CD14-positive monocyte (primary cell): Measurements from ENCODE around the gene NCAM1. TPM values are rescaled to one million over a fixed set of nuclear protein-coding genes. Genes with fewer than 3 reads are reported as not detected.

Source experiments
- DNase-seq, 3 donors: peaks; one replicate each; pipeline ENCODE4 v3.0.0-alpha.2; 2011 to 2022
- H2AFZ ChIP-seq: 2 replicates; pipeline ENCODE4 v1.6.0; 2012; ENCODE audit warnings: mild to moderate bottlenecking, low read depth, low read length, inconsistent platforms; ENCODE audit not compliant: insufficient read depth, poor library complexity, severe bottlenecking
- H3K27ac ChIP-seq, 2 donors: 1 replicate in 1 of 2; 2 replicates in 1 of 2; pipeline ENCODE4 v1.5.1; 2012 to 2013; ENCODE audit warnings: low read length in 2 of 2, control low read depth in 1 of 2, inconsistent platforms in 1 of 2, low read depth in 1 of 2, mild to moderate bottlenecking in 1 of 2
- H3K27me3 ChIP-seq, 2 donors: one replicate each; pipeline versions ENCODE4 v1.6.0 to v1.6.1; 2011 to 2013; ENCODE audit warnings: low read length in 2 of 2; ENCODE audit not compliant: control insufficient read depth in 2 of 2, insufficient read depth in 2 of 2
- H3K36me3 ChIP-seq, 2 donors: replicated peaks in 1 of 2; 1 replicate in 1 of 2; 2 replicates in 1 of 2; pipeline versions ENCODE4 v1.5.1 to v1.6.1; 2012 to 2013; ENCODE audit warnings: low read length in 2 of 2, control low read depth in 1 of 2, inconsistent platforms in 1 of 2, mild to moderate bottlenecking in 1 of 2; ENCODE audit not compliant: insufficient read depth in 2 of 2, control insufficient read depth in 1 of 2
- H3K4me1 ChIP-seq, 2 donors: 1 replicate in 1 of 2; 2 replicates in 1 of 2; pipeline versions ENCODE4 v1.5.1 to v1.6.1; 2012 to 2013; ENCODE audit warnings: low read length in 2 of 2, control low read depth in 1 of 2, inconsistent platforms in 1 of 2, mild to moderate bottlenecking in 1 of 2, moderate library complexity in 1 of 2; ENCODE audit not compliant: insufficient read depth in 2 of 2, control insufficient read depth in 1 of 2
- H3K4me2 ChIP-seq: replicated peaks from 2 replicates; pipeline ENCODE3; 2012; ENCODE audit warnings: low read length, moderate library complexity, mild to moderate bottlenecking; ENCODE audit not compliant: poor library complexity, severe bottlenecking; ENCODE audit errors: extremely low read depth
- H3K4me3 ChIP-seq, 3 experiments: fragments of 200-600 bp in 1 of 3; sonication (generic) in 1 of 3; replicated peaks in 1 of 3; 1 replicate in 2 of 3; 2 replicates in 1 of 3; pipeline ENCODE4 v1.5.1; 2011 to 2013; ENCODE audit warnings: low read length in 3 of 3, mild to moderate bottlenecking in 3 of 3, control low read depth in 2 of 3, low read depth in 2 of 3, inconsistent platforms in 1 of 3, moderate library complexity in 1 of 3
- H3K79me2 ChIP-seq: 2 replicates; pipeline ENCODE4 v1.6.0; 2012; ENCODE audit warnings: mild to moderate bottlenecking, control low read depth, inconsistent platforms, low read length, moderate library complexity; ENCODE audit not compliant: insufficient read depth
- H3K9ac ChIP-seq: 2 replicates; pipeline ENCODE4 v1.6.0; 2017; ENCODE audit warnings: low read length, mild to moderate bottlenecking; ENCODE audit not compliant: insufficient read depth, poor library complexity, severe bottlenecking
- H3K9me3 ChIP-seq, 2 donors: replicated peaks in 1 of 2; 1 replicate in 1 of 2; 2 replicates in 1 of 2; pipeline versions ENCODE4 v1.5.1 to v1.6.1; 2012 to 2013; ENCODE audit warnings: low read length in 2 of 2, control low read depth in 1 of 2; ENCODE audit not compliant: control insufficient read depth in 1 of 2, insufficient read depth in 1 of 2
- H4K20me1 ChIP-seq: 2 replicates; pipeline ENCODE4 v1.6.0; 2012; ENCODE audit warnings: mild to moderate bottlenecking, low read length, control low read depth, moderate library complexity; ENCODE audit not compliant: insufficient read depth
- H3K27ac Mint-ChIP-seq, 7 donors: one replicate each; pipeline ENCODE4 v1.8.0; 2020; ENCODE audit warnings: mild to moderate bottlenecking in 7 of 7, mixed read lengths in 7 of 7, moderate library complexity in 6 of 7, inconsistent platforms in 2 of 7
- H3K27me3 Mint-ChIP-seq, 3 donors: one replicate each; pipeline ENCODE4 v1.8.0; 2021 to 2022; ENCODE audit warnings: low read depth in 3 of 3, mild to moderate bottlenecking in 3 of 3, mixed read lengths in 3 of 3, moderate library complexity in 3 of 3, inconsistent platforms in 1 of 3
- H3K36me3 Mint-ChIP-seq, 2 donors: one replicate each; pipeline ENCODE4 v1.8.0; 2020; ENCODE audit warnings: mixed read lengths in 2 of 2, inconsistent platforms in 1 of 2, mild to moderate bottlenecking in 1 of 2
- H3K4me1 Mint-ChIP-seq: one replicate; pipeline ENCODE4 v1.8.0; 2020; ENCODE audit warnings: mild to moderate bottlenecking, mixed read lengths
- H3K4me3 Mint-ChIP-seq, 2 donors: one replicate each; pipeline ENCODE4 v1.8.0; 2020; ENCODE audit warnings: mild to moderate bottlenecking in 2 of 2, mixed read lengths in 2 of 2, moderate library complexity in 1 of 2
- H3K9me3 Mint-ChIP-seq, 7 donors: one replicate each; pipeline ENCODE4 v1.8.0; 2020 to 2022; ENCODE audit warnings: mixed read lengths in 7 of 7, mild to moderate bottlenecking in 6 of 7, moderate library complexity in 6 of 7, inconsistent platforms in 2 of 7
- WGBS: methylation state at CpG from one replicate; pipeline ENCODE4 v1.1.5; 2013; ENCODE audit warnings: missing lambda C conversion rate; ENCODE audit not compliant: insufficient coverage; 5-methylcytosine and 5-hydroxymethylcytosine counted together
- intact Hi-C, 2 donors: fragments of 100-400 bp; cut with micrococcal nuclease; formaldehyde crosslinking; loops; one replicate each; pipeline versions ENCODE4 v1.15.0 to v1.15.1; 2023
- polyA plus RNA-seq, 3 donors: library from polyadenylated mRNA; depleted of rRNA in 1 of 3; unstranded in 2 of 3; stranded (reverse) in 1 of 3; fragments of 300-500 nt in 2 of 3; fragments of >200 nt in 1 of 3; fragmentation: Illumina TruSeq in 2 of 3; gene quantifications; 1 replicate in 2 of 3; 2 replicates in 1 of 3; pipeline ENCODE4 v1.2.3, GENCODE V29; 2012 to 2021
- TF ChIP-seq, protein P1 (sequence below): fragments of 200-600 bp; IDR thresholded peaks from one replicate; pipeline ENCODE4 v1.8.0; 2022; ENCODE audit warnings: antibody characterized with exemption, mild to moderate bottlenecking

NCAM1 gene
- polyA plus RNA-seq, 3 donors = 0.65 to 0.69 TPM; not detected in 1

DNA sequence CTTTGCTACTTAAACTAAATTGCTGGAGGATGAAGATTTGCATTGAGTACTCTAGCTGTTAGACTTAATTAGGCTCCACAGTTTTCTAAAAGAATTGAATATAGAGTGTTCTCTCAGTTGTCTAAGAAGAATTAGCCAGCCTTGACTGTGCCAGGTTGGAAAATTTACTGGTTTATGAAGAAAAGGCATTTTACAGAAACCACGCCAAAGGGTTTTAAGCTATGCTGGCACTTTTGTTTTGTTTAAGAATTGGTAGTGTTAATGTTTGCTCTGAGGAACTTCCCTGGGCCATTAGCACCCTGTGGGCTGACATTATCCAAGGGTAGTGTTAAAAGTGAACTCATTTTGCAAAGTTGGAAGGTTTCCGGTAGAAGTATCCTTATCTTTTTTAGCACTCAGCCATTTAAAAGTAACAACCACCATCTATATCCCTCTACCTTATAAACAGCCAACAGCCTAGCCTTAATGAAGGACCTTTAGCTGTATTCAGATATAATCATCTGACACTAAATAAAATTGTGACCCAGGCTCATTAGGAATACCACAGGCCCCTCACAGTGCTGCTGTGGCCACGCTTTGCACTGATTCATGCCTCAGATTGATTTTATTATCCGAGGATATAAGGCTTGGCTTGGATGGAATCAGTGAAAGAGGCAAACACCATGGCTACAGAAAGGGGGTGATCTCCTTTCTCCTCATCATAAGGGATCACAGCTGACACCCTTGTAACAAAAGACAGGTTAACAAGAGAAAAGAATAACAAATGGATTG lies 158.9 kb downstream of the NCAM1 start:
- Mint-ChIP-seq H3K4me1 (no peaks in the 10 kb centered on the region), H3K27ac (no peak overlapping the region), H3K9me3 (peaks cover 0 to 3% (median 0%) of the 10 kb centered on the region in 7 donors), H3K27me3 (peaks cover 9 to 14% (median 10%) of the 10 kb centered on the region in 3 donors), H3K36me3 (no peaks in the 10 kb centered on the region), H3K4me3 (no peak overlapping the region)
- H3K36me3 ChIP-seq = no peaks in the 10 kb centered on the region
- H2AFZ ChIP-seq = no peak overlapping the region
- no peak overlapping the region for H3K27ac ChIP-seq
- TF ChIP-seq, protein P1, sequence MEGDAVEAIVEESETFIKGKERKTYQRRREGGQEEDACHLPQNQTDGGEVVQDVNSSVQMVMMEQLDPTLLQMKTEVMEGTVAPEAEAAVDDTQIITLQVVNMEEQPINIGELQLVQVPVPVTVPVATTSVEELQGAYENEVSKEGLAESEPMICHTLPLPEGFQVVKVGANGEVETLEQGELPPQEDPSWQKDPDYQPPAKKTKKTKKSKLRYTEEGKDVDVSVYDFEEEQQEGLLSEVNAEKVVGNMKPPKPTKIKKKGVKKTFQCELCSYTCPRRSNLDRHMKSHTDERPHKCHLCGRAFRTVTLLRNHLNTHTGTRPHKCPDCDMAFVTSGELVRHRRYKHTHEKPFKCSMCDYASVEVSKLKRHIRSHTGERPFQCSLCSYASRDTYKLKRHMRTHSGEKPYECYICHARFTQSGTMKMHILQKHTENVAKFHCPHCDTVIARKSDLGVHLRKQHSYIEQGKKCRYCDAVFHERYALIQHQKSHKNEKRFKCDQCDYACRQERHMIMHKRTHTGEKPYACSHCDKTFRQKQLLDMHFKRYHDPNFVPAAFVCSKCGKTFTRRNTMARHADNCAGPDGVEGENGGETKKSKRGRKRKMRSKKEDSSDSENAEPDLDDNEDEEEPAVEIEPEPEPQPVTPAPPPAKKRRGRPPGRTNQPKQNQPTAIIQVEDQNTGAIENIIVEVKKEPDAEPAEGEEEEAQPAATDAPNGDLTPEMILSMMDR = no peak
- intact Hi-C loops = no loop called here
- no peaks in the 10 kb centered on the region for H3K79me2 ChIP-seq
- WGBS = 100% methylated on average over 1 of the region's 4 CpGs
- H3K27me3 ChIP-seq = peaks cover 0 to 3% of the 10 kb centered on the region in 2 donors
- H3K4me1 ChIP-seq = no peaks in the 10 kb centered on the region
- H3K9me3 ChIP-seq = no peaks in the 10 kb centered on the region
- H3K4me2 ChIP-seq = no peak overlapping the region
- no peak for DNase-seq
- no peak overlapping the region for H3K4me3 ChIP-seq
- H3K9ac ChIP-seq = no peak overlapping the region
- H4K20me1 ChIP-seq = no peaks in the 10 kb centered on the region

DNA sequence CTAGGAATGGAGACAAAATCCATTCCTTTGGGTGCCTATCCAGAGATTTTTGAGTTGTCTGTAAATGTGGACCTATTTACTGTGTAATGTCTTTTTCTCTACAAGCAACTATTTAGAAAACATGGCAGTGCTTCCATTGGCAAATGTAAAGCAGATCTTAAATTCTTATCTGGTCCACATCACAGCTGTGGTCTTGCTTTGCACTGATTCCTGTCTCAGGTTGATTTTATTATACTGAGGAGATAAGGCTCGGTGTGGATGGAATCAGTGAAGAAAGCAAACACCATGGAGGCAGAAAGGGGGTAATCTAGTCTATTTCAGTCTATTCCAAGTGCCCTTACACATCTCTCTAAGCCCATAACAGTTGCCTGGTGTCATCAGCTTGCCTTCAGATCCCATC lies 160.5 kb downstream of the NCAM1 start:
- no peak overlapping the region for H3K4me2 ChIP-seq
- no peaks in the 10 kb centered on the region for H3K79me2 ChIP-seq
- intact Hi-C loops = no loop called here
- Mint-ChIP-seq H3K4me1 (no peaks in the 10 kb centered on the region), H3K9me3 (peaks cover 0 to 3% (median 0%) of the 10 kb centered on the region in 7 donors), H3K36me3 (no peaks in the 10 kb centered on the region), H3K27ac (no peak overlapping the region), H3K4me3 (no peak overlapping the region), H3K27me3 (peaks cover 10 to 14% (median 12%) of the 10 kb centered on the region in 3 donors)
- no peaks in the 10 kb centered on the region for H4K20me1 ChIP-seq
- H3K9ac ChIP-seq = no peak overlapping the region
- H3K36me3 ChIP-seq = no peaks in the 10 kb centered on the region
- H3K4me1 ChIP-seq = no peaks in the 10 kb centered on the region
- DNase-seq = no peak
- TF ChIP-seq, protein P1 = no peak
- H3K27ac ChIP-seq = no peak overlapping the region
- peaks cover 0 to 3% of the 10 kb centered on the region in 2 donors for H3K27me3 ChIP-seq
- no CpG with 5 or more reads among the region's 1 CpG for WGBS
- no peak overlapping the region for H3K4me3 ChIP-seq
- H3K9me3 ChIP-seq = no peaks in the 10 kb centered on the region
- H2AFZ ChIP-seq = no peak overlapping the region
